A673 (cell line): ENCODE measurements around the gene LRP1B.

Experiments
- EZH2 ChIP-seq: fragments of 200-600 bp; sonication (generic); IDR thresholded peaks from 2 replicates; pipeline ENCODE4 v1.6.1; 2017; ENCODE audit warnings: borderline replicate concordance, low read depth, mild to moderate bottlenecking, mixed read lengths, antibody characterized with exemption, low read length; ENCODE audit not compliant: poor library complexity, severe bottlenecking
- TF ChIP-seq, protein P1 (sequence below): fragments of 300-800, 200-600 bp; sonication (generic); conservative IDR thresholded peaks from 2 replicates; pipeline ENCODE4 v1.5.1; 2017; ENCODE audit warnings: low read depth, mild to moderate bottlenecking, antibody characterized with exemption, low read length, moderate library complexity, mixed read lengths

DNA sequence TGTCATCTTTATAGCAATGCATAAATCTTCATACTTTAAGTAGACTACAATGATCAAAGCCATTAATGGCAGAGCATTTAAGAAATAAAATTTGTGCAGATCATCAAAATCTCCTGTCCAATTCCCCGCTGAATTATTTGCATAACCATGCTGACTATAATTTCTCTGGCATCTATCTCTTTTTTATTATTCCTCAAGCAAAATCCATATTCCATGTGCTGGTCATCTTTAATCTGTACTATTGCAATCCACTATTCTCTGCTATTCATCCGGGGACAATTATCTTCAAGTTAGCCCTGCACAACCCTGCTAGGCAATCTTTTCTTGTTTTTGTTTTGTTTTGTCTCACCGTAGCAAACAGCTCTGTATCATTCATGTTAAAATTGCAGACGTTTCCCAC lies 1881.0 kb downstream of the LRP1B start:
- TF ChIP-seq, protein P1, sequence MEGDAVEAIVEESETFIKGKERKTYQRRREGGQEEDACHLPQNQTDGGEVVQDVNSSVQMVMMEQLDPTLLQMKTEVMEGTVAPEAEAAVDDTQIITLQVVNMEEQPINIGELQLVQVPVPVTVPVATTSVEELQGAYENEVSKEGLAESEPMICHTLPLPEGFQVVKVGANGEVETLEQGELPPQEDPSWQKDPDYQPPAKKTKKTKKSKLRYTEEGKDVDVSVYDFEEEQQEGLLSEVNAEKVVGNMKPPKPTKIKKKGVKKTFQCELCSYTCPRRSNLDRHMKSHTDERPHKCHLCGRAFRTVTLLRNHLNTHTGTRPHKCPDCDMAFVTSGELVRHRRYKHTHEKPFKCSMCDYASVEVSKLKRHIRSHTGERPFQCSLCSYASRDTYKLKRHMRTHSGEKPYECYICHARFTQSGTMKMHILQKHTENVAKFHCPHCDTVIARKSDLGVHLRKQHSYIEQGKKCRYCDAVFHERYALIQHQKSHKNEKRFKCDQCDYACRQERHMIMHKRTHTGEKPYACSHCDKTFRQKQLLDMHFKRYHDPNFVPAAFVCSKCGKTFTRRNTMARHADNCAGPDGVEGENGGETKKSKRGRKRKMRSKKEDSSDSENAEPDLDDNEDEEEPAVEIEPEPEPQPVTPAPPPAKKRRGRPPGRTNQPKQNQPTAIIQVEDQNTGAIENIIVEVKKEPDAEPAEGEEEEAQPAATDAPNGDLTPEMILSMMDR = no peak
- no peak for TF ChIP-seq EZH2
